ENCODE data around the gene ZBTB7B.

The ZBTB7B gene

DNA sequence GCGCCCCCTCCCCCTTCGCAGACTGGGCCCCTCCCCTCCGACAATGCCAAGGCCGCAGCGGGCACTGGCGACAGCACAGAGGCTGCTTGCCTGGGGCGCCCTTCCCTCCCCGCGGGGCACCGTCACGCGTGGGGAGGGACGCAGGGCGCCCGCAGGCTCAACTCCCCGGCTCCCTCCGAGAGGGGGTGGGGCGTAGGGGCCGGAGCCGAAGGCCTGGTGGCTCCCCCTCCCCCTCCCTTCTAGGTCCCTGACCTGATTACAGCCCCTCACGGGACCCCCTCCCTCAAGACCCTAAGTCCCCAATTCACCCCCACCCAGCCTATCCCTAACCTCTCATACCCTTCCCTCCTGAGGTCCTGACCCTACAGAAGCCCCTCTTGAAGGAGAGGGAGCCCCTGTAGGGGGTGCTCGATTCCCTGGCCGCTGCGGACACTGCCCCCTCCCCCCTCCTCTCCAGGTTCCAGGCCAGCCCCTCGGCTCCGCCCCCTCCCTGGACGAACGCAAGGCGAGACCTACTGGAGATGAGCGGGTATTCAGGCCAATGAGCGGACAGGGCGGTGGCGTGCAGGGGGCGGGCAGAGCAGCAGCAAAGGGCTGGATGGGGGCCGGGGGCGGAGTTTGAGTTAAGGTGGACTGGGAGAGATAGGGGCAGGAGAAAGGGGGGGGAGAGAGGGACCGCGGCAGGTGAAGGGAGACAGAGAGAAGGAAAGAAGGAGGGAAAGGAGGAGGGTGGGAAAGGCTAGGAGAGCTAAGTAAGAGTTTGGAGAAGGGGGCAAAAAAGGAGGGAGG lies 733 bp upstream of the ZBTB7B start:
- TF ChIP-seq GATA2 (IDR thresholded peaks at IDR 0.05; ENCODE audit: low read depth, low read length) (no peak), GATA3 (IDR thresholded peaks at IDR 0.05; ENCODE audit: low read depth, low read length) (no peak)

DNA sequence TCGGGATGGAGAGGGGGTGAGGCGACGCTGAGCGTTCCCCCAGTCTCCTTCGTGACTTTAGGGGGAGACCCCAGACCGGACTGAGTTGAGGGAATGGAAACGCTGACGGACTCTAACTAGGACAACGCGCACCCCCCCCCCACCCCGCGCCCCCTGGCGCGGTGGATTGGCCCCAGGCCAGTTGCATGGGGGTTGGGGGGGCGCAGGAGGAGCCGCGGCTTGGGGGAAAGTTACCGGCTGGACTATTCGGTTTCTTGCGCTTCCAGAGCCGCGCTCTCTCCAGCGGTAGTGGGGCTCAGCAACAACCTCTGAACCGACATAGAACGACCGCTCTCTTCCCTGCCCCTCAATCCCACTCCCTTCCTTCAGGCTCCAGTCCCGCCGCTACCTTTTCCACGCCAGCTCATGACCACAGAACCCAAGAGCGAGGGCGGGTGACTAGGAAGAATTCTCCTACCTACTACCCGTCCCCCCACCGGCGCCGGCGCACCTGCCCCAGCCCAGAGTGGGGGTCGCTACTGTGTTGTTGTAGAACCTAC lies 694 bp downstream of the ZBTB7B start:
- TF ChIP-seq GATA3 (IDR thresholded peaks at IDR 0.05; ENCODE audit: low read depth, low read length) (no peak), GATA2 (IDR thresholded peaks at IDR 0.05; ENCODE audit: low read depth, low read length) (no peak)

DNA sequence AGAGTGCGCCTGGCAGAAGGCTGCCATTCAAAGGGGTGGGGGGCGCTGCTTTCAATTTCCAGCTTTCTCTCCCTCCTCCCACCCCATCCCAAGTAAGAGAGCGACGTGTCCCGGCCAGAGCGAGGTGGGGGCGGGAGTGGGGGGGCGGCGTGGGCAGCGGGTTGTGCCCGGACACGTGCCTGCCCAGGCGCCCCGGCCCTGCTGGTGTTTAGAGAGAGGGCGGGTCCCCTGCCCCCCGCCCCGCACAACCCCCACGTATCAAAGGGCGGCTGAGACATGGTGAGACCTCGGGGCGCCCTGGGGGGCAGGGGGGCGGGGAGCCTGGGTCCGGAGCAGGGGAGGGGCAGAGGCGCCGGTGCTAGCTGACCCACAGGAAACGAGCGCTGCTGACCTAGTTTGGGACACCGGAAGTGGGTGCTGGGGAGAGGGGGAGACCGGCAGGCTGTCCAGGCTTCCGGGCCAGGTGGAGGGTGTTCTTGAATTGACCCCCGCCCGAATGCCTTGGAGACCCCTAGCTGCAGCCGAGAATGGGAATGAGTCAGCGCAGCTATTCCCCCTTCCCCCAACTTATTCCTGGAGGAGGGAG lies 1.3 kb downstream of the ZBTB7B start:
- TF ChIP-seq GATA3 (IDR thresholded peaks at IDR 0.05; ENCODE audit: low read depth, low read length) = no peak
- no peak for TF ChIP-seq GATA2 (IDR thresholded peaks at IDR 0.05; ENCODE audit: low read depth, low read length)

DNA sequence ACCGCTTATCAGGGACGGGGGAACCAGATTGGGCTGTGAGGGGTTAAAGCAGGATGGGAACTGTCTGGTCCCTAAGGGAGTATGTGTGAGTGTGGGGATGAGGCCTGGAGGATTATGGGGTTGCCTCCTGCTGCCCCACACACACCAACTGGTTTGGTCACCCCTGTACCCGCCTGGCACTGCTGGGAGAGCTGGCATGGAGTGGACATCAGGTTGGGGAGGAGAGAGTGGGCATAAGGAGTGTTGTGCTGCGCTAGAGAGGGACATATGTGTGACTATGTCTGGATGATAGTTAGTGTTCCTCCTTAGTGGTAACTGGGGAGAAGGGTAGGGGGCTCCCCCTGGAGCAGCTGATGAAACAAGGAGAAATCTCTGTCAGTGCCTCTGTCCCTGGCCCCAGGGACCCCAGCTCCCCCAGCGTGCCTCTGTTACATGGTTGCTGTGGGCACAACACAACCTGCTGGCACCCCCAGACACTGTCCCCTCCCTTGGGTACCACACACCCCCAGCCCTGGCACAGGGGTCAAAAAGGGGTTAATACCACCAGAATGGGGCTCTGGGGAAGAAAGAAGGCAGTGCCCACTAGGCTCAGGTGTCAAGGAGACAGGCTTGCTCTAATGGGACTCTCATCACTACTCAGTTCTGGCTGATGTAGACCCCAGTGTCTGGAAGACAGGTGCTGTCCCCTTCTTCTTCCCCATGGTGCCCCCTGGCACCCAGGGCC lies 1.9 kb downstream of the ZBTB7B start:
- TF ChIP-seq GATA2 (IDR thresholded peaks at IDR 0.05; ENCODE audit: low read depth, low read length) (no peak), GATA3 (IDR thresholded peaks at IDR 0.05; ENCODE audit: low read depth, low read length) (no peak)

DNA sequence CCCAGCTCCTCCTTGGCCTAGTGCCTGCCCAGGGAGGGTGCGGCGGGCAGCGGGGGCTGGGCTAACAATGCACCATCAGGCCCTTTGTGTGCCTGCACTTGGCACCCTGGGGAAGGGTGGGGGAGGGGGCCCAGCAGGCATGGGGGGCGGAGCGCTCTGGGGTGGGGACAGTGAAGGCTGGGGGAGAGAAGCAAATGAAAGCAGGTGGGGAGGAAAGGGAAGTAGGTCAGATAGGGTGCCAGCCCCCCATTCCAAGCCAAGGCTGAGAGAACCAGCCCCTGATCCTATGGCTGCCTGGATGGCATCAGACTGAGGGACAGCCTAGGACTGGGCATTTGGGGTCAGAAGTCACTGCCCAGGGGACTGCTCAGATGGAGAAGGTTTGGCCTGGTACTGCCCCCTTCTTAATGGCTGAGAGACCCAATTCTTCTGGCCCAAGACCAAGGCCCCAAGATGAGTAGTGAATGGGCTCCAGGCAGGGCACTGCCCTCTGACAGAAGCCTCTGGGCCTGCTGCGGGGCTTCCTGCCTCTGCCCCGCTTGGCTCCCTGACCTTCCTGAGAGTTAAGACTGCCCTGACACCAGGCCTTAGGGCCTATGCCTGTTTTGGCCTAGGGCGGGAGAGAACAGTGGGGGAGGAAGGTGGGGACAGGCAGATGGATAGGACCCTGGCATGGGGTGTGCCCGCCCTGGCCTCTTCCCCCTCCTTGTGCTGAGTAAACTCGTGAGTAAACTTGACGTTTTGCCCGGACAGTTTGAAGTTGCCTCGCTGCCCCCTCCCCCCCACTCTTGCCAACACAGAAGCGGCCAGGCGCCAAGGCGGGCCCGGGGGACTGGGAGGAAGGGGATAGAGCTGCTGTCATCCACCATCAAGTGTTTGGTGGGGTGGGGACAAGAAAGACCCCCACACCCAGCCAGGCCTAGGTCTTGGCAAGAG lies 2.7 kb downstream of the ZBTB7B start:
- TF ChIP-seq GATA3 (IDR thresholded peaks at IDR 0.05; ENCODE audit: low read depth, low read length) (no peak), GATA2 (IDR thresholded peaks at IDR 0.05; ENCODE audit: low read depth, low read length) (no peak)

DNA sequence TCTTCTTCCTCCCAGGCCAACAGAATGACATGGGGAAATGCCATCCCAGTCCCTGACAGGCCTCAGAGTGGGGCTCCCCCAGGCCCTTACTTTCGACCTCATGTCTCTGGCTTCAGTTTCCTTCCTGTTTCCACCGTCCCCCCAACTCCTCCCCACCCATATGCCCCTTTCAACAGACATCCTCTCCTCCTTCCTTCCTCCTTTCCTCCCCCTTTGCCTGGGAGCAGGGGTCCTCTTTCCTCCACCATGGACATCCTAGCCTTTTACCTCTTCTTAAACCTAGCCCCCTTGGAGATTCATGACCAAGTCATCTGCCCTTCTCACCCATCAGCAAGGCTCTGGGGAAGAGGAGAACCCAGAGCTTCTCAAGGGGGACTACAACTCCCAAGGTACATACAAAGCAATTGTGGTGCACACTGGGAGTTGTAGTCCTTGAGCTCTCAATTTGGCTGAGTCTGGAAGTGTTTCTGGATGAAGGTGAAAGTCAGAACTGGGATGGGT lies 4.0 kb downstream of the ZBTB7B start:
- TF ChIP-seq GATA2 (IDR thresholded peaks at IDR 0.05; ENCODE audit: low read depth, low read length) (no peak), GATA3 (IDR thresholded peaks at IDR 0.05; ENCODE audit: low read depth, low read length) (no peak)

DNA sequence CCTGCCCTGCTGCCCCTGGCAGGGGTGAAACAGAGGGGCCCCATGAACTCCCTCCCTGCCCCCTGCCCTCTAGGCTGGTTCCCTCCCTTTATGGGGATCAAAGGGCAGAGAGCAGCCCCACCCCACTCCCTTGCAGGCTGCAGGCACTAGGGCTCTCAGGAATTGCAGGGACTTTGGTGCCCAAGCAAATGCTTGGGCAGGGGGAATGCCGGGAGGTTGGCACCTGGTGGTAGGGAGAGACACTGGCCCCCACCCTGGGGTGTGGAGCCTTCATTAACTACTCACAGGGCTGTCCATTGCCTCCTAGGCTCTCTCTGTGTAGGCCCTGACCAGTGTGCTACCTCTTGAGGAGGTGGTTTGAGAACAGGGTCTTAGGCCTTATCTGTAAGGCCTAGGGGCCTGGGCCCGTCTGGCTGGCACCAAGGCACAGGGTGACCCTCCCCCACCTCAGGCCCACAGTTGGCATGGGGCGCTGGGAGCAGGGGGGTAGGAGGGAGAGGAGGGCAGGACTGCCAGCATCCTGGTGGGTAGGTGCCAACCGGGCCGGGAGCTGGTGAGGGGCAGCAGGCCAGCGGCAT lies 4.7 kb downstream of the ZBTB7B start:
- TF ChIP-seq GATA3 (IDR thresholded peaks at IDR 0.05; ENCODE audit: low read depth, low read length) = no peak
- TF ChIP-seq GATA2 (IDR thresholded peaks at IDR 0.05; ENCODE audit: low read depth, low read length) = no peak

DNA sequence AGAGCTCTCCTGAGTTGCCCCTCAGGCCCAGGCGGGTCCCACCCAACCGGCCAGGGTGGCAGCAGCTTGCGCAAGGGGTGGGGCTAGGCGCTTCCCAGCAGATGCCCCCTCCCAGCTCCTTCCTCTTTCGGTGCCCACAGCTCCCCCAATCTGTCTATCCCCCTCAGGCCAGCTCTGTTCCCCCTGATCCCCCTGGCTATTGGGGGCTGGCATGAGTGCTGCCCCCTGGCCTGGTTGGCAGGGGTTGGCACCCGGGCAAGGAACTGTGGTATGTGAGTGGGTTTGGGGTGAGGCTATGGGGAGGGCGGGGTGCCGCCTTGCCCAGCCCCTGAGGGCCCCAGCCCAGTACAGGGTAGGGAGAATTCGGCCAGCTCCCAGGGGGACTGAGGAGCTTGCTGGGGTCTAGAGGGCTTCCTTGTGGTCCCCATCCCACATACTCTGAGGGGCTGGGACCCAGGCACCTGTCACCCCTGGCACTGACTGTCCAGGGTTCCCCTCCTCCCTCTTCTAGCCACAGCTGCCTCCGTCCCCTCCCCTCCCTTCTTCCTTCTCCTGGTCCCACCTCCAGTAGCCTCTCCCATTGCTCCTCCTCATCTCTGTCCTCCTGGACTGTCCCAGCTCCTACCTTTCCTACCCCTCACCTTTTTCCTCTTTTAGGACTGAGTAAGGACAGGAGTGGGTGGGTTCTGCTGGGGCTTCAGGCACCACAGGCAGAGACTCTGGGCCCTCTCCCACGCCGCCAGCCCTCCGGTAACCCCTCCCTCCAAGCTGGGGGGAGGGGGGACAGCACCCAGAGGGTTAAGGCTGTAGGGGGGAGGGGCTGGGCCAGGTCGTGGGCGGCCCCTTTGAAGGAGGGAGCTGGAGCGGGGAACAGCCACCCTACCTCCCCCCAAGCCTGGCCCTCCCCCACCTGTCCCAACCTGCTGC lies 5.7 kb downstream of the ZBTB7B start:
- TF ChIP-seq GATA2 (IDR thresholded peaks at IDR 0.05; ENCODE audit: low read depth, low read length) = no peak
- no peak for TF ChIP-seq GATA3 (IDR thresholded peaks at IDR 0.05; ENCODE audit: low read depth, low read length)

DNA sequence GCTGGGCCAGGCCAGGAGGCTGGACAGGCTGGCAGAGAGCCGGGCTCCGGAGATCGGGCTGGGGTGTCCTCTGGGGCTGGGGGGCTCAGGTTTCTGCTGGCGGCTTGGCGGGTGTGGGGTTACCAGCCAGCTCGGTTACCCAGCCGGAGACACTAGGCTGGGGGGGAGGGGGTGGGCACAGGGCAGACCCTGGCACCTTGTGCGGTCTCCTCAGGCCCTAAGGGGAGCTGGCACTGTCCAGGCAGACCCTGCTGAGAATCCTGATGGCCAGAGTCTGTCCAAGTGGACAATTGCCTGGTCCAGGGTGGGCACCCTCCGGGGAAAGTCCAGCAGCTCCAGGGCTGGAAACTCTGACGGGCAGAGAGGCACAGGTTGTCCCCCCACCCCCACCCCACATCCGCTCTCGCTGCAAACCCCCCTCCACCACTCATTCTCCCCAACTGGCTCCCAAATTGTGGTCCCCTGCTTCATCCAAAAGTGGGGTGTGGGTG lies 6.7 kb downstream of the ZBTB7B start:
- no peak for TF ChIP-seq GATA3 (IDR thresholded peaks at IDR 0.05; ENCODE audit: low read depth, low read length)
- no peak for TF ChIP-seq GATA2 (IDR thresholded peaks at IDR 0.05; ENCODE audit: low read depth, low read length)

DNA sequence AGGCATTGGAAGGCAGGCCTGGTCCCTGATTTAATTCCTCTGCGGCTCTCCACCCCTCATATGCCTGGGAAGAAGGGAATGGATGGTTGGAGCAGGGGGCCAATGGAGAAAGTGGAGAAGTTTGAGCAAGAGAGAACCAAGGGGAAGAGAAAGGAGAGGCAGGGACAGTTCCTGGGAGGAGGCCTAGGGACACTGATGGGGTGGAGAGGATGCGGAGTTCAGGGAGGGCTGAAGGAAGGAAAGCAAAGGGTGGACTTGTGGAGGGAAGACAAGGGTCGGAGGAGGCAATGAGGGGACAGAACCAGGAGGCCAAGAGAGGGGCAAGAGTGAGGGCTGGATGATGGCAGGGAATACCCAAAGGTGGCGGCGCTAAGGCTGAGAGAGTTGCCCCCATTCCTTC lies 7.1 kb downstream of the ZBTB7B start:
- TF ChIP-seq GATA3 (IDR thresholded peaks at IDR 0.05; ENCODE audit: low read depth, low read length) (no peak), GATA2 (IDR thresholded peaks at IDR 0.05; ENCODE audit: low read depth, low read length) (no peak)

DNA sequence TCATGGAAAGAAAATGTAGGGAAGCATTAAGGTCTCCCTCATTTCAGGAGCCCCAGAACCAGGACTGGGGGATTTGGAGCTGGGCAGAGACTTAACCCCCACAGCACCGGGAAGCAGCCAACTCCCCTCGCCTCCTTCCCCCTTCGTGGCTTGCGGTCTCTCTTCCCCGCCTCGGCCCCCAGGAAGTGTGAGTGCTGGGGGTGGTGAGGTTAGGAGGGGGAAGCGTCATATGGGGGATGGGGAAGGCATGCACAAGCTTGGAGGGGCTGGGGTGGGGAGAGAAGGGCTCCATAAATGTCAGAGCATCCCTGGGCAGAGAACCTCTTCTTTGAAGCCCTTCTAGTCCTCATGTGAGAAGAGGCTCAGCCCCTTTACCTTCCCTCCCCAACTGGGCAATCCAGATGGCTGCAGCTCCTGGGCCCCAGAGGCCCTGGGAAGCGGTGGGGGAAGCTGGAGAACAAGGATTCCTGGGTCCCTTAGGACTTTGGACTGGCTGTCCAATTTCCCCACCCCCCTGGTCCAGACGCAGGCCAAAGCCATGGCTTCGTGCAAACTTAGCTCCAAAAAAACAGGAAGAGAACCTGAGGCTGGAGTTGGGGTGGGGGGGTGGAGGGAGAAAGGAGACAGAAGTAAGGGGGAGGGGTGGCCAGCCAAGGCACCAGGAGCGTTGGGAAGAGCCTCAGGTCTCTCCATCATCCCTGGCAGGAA lies 7.8 kb downstream of the ZBTB7B start:
- no peak for TF ChIP-seq GATA3 (IDR thresholded peaks at IDR 0.05; ENCODE audit: low read depth, low read length)
- no peak for TF ChIP-seq GATA2 (IDR thresholded peaks at IDR 0.05; ENCODE audit: low read depth, low read length)

All from SH-SY5Y (cell line).